NCI-H345 (cell line): ENCODE measurements around the gene C11orf21.

Source experiments
- DNase-seq: peaks from one replicate; lab custom pipeline; 2025; lab: John Stamatoyannopoulos, UW

Gene C11orf21

DNA sequence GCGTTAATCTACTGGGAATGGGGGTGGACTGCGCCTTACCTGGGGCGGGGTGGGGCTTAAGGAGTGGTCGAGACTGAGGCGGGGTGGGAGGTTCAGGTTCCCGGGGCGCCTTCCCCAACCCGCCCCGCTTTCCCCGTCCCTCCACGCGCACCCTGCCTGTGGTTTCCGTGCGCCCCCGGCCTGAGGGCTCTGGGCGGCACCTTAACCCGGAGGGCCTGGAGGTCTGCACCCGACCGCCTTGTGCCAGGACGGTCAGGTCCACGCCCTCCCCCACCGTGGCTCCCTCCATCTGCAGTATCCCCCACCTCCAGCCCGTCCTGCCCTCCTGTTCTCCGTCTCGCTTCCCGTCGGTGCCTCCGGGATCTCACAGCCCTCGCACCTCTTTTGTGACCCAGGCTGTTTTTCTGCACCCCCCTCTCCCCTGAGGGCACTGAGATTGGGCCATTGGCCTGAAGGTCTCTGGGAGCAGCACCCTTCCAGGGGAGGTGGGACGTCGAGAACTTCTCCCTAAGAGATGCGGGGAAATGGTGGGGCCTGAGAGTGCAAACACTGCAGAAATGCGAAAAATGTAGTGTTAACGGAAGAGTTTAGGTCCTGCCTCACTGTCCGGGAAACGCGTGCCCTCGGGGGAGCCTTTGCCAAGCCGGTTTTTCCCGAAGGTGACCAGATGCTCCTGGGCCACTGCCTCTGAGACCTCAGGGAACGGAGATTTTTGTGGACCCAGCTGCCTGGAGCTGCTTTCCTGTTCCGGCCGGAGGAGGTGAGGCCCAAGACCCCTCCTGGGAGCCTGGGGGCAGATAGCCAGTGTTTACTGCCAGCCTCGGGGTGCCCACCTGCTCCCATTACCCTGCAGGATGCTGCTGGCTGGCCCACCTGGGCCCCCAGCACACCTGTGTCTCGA lies 30.1 kb downstream of the C11orf21 start:
- DNase-seq: no peak

DNA sequence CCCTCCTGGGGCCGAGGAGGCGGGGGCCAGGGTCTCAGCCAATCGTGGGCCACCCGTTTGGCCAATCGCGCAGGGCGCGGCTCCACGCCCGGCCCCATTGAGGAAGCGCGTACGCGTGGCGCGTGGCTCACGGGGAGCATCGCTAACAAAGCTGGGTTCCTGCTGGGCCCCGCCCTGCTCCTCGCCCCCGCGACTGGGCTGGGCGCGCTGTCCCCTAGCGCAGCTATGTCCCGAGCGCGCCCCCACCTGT lies 30.7 kb downstream of the C11orf21 start:
- no peak for DNase-seq

GRCh38 chr11:2270322-2271076 lies 31.2 kb downstream of the C11orf21 start, which contains the start of gene ASCL2:
TSS of gene ASCL2 (minus strand) at chr11:2270588. CDS start at chr11:2270332, 256 bp downstream.
- no peak for DNase-seq

DNA sequence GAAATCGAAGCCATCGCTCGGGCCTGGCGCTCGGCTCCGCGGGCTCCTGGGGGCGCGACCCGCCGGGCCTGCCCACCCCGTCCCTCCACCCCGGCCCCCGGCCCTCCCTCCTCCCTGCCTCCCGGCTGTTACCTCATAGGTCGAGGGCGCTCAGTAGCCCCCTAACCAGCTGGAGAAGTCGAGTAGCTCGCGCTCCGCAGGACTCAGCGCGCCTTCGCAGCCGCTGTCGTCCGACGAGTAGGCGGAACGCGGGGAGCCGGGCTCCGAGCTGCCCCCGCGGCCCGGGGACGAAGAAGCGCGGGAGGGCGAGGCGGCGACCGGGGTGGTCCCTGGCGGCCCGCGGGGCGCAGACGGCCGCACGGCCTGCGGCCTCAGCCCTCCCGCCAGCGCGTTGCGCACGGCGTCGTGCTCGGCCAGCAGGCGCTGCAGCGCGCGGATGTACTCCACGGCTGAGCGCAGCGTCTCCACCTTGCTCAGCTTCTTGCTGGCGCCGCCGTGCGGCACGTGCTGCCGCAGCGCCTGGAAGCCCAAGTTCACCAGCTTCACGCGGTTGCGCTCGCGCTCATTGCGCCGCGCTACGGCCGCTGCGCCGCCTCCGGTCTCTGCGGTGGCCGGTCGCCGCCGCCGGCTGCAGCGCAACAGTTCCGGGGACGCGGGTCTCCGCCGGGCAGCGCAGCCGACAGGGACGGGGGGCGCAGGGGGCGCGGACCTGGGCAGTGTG lies 32.0 kb downstream of the C11orf21 start:
- DNase-seq: peak; percentile 60

- no peak for DNase-seq
These were observed 32.8 kb downstream of the C11orf21 start for GRCh38 chr11:2268729-2269600.

- DNase-seq: no peak
These were observed 33.6 kb downstream of the C11orf21 start for GRCh38 chr11:2267851-2268728.

DNA sequence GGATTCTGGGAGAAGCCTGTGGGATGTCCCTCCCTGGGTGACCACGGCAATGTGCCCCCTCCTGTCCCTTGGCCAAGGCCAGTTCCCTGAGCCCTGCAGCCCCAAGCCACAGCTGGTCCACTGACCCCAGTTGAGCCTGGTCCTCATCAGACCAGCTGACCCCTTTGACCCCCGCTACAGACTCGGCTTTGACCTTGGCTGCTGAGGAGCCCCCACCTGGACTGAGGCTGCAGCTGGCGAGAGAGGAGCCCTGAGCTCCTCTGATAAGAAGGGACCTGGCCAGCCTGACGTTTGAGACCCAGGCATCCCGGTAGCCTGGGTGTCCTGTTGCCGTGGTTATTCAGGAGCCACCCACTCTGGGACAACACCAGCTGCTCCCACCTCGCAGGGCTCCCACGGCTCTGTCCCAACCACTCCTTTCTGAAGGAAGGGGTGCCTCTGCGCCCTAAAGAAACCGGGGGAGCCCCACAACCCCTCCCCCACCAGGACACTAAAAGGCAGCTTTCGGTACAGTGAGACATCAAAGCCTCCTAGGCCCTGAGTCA lies 34.3 kb downstream of the C11orf21 start:
- DNase-seq: no peak

DNA sequence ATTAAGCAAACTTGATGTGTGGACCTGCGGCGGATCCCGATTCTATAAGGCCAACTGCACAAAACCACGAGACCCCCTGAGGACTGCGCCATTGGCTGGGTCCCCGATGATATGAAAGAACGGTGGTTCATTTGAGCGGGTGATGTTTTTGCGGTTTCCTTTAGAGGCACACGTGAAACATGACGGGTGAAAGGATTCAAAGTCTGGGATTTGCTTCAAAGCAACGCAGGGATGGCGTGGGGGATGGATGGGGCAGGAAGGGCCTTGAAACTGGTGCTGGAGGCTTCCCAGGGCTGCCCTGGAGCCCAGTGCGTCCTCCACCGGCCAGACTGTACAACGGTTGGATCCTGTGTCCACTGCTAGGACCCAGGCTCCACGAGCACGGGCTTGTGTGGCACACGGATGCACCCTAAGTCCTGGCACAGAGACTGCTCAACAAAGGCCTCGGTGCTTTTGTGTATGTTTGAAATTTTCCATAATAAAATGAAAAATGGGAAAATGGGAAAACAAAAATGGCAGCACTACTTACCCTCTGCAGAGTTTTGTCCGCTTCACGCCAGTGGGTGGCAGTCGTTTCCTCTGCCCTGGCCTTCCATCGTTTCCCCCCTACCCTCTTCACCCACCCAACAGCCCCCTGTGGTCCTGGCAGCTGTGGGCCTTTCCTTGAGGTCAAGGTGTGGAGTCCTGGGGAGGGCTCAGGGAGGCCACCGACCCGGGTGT lies 35.0 kb downstream of the C11orf21 start:
- no peak for DNase-seq

DNA sequence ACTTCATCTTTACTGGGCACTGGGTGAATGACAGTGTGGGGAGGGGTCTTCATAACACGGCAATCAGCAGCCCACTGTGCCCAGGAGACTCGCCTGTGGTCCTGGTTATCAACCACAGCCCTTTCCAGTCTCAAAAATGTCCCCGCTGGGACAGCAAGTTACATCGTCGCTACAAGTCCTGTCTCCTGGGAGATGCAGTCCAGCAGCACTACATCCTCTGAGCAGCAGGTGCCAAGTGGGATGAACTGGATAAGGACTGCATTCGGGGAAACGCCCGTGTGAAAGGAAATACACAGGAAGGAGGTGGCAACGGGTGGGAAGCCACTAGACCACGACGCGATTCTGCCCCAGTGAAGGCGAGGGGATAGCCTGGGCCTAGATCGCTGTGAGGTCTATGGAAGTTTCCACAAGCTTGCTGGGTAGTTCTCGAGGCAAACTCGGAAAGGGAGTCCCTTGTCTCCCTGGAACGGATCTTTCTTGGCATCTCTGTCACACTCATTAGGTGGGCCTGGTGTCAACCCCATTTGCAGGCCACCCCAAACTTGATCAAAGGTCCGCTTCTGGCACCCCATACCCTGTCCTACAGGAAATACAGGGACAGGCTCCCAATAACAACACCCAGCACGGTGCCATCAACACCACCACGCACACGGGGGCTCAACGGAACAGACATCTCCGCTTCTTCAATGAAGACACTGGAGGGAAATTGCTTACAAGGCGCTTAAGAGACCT lies 35.7 kb downstream of the C11orf21 start:
- no peak for DNase-seq

- DNase-seq: no peak
These were observed 36.3 kb downstream of the C11orf21 start for GRCh38 chr11:2265396-2265795.

DNA sequence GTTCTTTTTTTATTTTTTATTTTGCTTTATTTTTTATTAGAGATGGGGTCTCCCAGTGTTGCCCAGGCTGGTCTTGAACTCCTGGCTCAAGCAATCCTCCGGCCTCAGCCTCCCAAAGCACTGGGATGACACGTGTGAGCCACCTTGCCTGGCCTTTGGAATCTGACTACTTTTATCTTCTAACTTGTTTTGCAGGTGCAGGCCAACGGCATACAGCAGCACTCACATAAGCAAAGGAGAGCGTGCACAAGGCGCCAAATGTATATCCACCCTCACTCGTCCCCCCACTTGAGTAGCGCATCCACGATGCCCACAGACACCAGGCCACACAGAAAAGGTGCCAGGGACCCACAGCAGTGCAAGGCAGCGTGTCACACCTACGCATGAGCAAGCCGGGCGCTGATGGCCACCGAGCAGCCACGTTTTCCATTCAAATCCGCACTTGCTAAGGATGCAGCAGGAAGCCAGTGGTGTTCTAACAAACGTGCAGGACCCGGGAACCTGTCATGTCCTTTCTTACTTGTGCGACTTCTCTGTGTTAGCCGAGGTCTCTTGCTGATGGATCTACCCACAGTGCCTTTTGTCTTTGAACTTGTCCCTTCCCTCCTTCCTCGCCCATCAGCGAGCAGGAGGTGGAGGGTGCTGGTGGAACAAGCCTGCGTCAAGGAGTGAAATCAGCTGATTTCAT lies 37.2 kb downstream of the C11orf21 start:
- DNase-seq: no peak

DNA sequence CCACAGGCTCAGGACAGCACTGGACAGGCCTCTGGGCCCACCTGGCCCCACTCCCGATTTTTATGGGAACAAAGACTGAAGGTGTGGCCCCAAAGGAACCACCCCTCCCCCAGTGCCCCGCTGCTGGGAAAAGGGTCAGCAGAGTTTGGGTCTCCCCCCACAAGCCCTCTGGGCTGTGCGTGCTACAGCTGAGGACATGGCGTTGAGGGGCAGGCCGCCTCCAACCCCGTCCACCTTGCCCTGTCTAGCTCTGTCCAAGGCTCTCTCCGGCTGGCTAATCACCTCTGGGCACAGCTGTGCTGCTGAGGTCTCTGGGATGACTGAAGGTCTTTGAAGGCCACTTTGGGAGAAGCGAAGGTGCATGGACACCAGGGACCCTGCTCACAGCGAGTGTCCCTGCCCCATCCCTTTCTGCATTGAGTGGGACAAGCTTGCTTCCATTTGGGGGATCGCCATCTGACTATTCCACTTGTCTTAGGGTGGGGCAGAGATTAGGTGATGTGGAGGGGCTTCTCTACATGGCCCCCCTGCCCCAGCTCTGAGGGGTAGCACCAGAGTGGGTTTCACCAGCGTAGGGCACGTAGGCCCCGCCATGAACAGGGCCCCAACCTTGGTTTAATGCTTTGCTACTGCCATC lies 37.9 kb downstream of the C11orf21 start:
- DNase-seq: no peak

- DNase-seq: no peak
These were observed 38.6 kb downstream of the C11orf21 start for GRCh38 chr11:2263071-2263565.

DNA sequence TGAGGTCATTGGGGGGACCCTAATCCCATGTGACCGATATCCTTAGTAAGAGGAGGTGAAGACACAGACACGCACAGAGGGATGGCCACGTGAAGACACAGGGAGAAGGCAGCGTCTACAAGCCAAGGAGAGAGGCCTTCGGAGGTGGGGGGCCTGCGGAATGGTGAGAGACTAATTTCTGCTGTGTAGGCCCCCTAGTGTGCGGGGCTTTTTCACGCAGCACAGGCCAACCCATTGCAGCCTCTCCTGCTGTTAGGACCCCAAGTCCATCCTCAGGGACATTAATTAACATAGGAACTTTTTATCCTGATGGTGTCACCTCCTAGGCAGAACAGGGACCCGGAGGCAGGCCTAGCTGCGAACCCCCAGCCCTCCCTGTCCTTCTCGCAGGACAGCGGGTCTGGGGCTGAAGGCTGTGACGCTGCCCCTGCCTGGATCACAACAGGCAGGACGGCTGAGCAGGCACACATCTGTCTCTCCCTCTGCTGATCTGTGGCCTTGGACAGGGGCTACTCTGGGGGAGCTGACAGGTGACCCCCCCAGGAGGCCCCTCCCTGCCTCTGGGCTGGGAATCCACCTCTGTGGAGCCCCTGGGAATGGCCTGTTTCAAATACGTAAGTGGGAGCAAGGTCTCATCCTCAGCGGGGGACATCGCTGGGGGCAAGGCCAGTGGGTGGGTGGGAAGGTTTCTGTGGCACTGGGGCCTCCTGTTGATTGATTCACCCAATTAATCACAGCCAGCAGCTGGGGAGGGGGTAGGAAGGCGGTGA lies 39.2 kb downstream of the C11orf21 start:
- no peak for DNase-seq

DNA sequence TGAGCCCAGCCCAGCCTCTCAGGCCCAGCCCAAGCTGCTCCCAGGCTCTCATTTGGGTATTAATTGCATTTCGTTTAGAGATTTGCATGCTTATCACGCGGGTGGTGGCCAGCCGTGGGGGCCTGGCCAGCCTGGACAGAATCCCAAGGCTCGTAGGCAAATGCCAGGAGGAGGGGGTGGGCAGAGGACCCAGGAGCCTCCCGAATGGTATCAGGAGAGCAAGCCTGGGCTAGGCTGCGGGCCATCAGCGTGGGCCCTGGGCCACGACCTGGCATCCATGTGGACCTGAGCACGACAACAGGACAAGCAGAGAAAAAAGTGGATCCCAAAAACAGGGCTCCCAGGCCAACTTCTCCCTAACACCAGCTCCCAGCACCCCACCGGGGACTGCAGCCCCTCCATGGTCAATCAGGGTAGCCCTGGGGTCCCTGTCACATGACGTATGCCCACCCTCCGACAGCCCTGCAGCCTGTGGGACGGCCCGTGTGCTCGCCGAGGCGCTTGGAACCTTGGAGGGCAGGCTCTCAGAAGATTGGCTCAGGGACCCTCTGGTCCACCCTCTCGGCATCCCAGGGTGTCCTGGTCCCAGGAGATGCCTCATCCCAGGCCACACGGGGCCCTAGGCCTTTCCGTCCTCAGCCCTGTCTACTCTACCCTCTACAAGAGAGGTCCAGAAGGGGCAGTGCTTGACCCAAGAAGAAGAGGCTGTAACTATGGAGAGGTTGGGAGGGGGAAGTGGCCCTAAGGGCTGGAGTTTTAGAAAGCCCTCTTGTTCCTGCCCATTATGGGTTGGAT lies 40.1 kb downstream of the C11orf21 start:
- DNase-seq: no peak
